A673 (cell line): ENCODE measurements around the gene BRAT1.

Experiments
- EZH2 ChIP-seq: fragments of 200-600 bp; sonication (generic); IDR thresholded peaks from 2 replicates; pipeline ENCODE4 v1.6.1; 2017; ENCODE audit warnings: borderline replicate concordance, low read depth, mild to moderate bottlenecking, mixed read lengths, antibody characterized with exemption, low read length; ENCODE audit not compliant: poor library complexity, severe bottlenecking
- TF ChIP-seq, protein P1 (sequence below): fragments of 300-800, 200-600 bp; sonication (generic); conservative IDR thresholded peaks from 2 replicates; pipeline ENCODE4 v1.5.1; 2017; ENCODE audit warnings: low read depth, mild to moderate bottlenecking, antibody characterized with exemption, low read length, moderate library complexity, mixed read lengths

DNA sequence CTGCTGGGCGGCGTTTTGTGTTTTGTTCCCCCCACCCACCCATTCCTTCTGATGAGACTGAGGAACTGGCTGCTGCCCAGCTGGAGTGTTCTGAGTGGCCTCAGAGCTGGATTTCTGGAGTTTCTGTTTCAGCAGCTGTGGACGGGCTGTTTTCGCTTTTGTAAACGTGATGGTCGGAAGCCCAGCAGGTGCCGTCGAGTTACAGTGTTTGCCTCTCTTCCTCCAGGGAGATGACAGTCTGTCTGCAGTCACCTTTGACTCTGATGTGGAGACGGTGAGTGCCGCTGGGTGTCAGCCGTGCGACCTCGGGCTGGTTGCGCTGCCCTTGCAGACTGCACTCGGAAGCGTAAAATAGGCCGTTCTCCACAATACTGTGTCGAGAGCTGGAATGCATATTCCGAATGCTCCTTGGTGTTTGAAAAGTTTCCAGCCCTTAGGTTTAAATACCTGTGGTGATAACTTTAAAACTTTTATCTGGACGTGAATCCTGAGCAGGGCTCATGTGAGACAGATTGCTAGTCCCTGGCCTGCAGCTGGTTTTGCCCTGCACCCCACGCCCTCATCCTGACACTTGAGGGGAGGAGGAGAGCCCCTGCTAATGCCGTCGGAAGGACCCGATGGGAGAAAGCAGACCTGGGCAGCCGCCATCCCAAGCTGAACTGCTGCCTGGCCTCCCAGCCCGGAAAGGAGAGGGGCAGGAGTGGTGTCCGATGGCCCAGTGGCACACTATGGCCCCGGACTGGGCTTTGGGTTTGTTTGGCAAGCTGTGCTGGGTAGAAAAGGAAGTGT lies 11.8 kb upstream of the BRAT1 start:
- no peak for TF ChIP-seq EZH2
- TF ChIP-seq, protein P1, sequence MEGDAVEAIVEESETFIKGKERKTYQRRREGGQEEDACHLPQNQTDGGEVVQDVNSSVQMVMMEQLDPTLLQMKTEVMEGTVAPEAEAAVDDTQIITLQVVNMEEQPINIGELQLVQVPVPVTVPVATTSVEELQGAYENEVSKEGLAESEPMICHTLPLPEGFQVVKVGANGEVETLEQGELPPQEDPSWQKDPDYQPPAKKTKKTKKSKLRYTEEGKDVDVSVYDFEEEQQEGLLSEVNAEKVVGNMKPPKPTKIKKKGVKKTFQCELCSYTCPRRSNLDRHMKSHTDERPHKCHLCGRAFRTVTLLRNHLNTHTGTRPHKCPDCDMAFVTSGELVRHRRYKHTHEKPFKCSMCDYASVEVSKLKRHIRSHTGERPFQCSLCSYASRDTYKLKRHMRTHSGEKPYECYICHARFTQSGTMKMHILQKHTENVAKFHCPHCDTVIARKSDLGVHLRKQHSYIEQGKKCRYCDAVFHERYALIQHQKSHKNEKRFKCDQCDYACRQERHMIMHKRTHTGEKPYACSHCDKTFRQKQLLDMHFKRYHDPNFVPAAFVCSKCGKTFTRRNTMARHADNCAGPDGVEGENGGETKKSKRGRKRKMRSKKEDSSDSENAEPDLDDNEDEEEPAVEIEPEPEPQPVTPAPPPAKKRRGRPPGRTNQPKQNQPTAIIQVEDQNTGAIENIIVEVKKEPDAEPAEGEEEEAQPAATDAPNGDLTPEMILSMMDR: no peak
